Stimulated activated CD4-positive, alpha-beta T cell treated with anti-CD3 and anti-CD28 coated beads, TNF-alpha, amount 100 ng/mL, for 4 hours (primary cell): Measurements from ENCODE around the gene ATP6V1F.
"Not testable (repeated sequence)": the region's sequence is repeated elsewhere in the genome, so short reads cannot be mapped to it uniquely, and the experiment has no call there.

ENCODE experiments used
- DNase-seq, 3 experiments: peaks; one replicate each; pipeline ENCODE4 v3.0.0-alpha.2; 2020; ENCODE audit warnings: low read depth in 3 of 3

The ATP6V1F gene

GRCh38 chr7:128900237-128900636, 37.6 kb downstream of the ATP6V1F start:
- no peak for DNase-seq

- no peak for DNase-seq
These were observed 40.3 kb downstream of the ATP6V1F start for GRCh38 chr7:128902761-128903585.

- DNase-seq, result no peak
These were observed 41.1 kb downstream of the ATP6V1F start for GRCh38 chr7:128903621-128904361.

- DNase-seq, result no peak
These were observed 41.9 kb downstream of the ATP6V1F start for GRCh38 chr7:128904381-128905197.

GRCh38 chr7:128906001-128906765, 43.5 kb downstream of the ATP6V1F start:
- DNase-seq, result no peak

- DNase-seq, result no peak
These were observed 44.3 kb downstream of the ATP6V1F start for GRCh38 chr7:128906766-128907559.

GRCh38 chr7:128908750-128909624, 46.3 kb downstream of the ATP6V1F start:
- no peak for DNase-seq

GRCh38 chr7:128909625-128910568, 47.2 kb downstream of the ATP6V1F start:
- DNase-seq, result no peak

- DNase-seq, result no peak
These were observed 47.9 kb downstream of the ATP6V1F start, which contains the start of gene KCP for GRCh38 chr7:128910569-128910945. Gene KCP (minus strand): TSS chr7:128910709. CDS start chr7:128910676, 33 bp downstream.

- DNase-seq, result no peak
These were observed 48.9 kb downstream of the ATP6V1F start for GRCh38 chr7:128911423-128912031.

- DNase-seq, result no peak
These were observed 49.6 kb downstream of the ATP6V1F start for GRCh38 chr7:128912281-128912680.

- DNase-seq, result not testable (repeated sequence)
These were observed 50.2 kb downstream of the ATP6V1F start for GRCh38 chr7:128912709-128913495.

GRCh38 chr7:128913870-128914565, 51.4 kb downstream of the ATP6V1F start:
- no peak for DNase-seq

GRCh38 chr7:128914566-128915151, 52.0 kb downstream of the ATP6V1F start:
- DNase-seq, result no peak

GRCh38 chr7:128915271-128915819, 52.7 kb downstream of the ATP6V1F start:
- DNase-seq, result no peak
